GM21526 (cell line): ENCODE results near the gene AGR2.

Source experiments
- ATAC-seq: cut with Tn5 transposase; IDR thresholded peaks from one replicate; pipeline ENCODE4 v1.9.1; 2021; ENCODE audit warnings: moderate library complexity; ENCODE audit not compliant: unreplicated experiment, low FRiP score

Gene AGR2

DNA sequence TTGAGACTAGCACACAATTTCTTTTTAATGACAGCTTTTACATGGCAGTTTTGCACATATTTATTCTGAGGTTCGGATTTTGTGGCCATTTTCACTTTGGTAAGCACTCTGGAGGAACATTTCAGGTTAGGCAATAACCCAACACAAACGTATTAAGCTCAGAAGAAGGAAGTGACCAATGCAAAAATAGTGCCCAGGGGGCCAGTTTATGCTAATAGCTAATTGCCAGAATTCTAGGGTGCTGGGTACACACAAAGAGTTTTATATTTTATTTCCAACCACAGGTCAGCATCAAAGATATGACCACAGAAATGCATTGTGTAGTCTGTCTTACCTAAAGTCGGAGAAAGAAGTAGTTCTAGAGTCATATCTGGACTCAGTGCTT, 8.4 kb upstream of the AGR2 start:
- ATAC-seq = no peak

DNA sequence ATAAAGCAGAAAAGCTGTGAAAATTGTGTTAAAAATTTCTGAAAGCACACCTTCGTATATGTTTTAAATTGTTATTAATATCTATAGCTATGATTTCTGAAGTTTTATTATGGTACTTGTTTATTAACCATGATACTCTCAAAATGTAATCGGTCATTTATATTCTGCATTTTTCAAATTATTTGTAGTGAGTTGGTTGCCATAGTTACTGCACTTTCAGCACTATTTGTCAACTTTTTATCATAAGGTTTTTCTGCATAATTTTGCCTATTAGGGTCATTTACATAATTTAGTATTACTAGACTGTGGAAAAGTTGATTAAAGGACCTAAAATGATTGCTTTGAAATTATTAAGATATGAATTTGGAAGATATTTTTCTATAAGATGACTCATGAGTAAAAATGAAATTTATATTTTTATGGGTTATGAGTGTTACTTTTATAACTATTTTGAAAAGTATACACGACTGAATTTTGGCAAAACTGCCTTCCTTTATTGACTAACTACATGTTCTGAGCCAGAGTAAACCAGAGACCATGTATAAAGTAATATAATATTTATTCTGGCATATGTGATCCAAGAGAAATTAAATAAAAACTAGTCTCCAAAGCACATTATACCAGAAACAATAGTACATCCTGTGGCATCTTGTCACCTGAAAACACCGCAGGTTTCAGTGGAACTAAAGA, 7.9 kb upstream of the AGR2 start:
- ATAC-seq = no peak

DNA sequence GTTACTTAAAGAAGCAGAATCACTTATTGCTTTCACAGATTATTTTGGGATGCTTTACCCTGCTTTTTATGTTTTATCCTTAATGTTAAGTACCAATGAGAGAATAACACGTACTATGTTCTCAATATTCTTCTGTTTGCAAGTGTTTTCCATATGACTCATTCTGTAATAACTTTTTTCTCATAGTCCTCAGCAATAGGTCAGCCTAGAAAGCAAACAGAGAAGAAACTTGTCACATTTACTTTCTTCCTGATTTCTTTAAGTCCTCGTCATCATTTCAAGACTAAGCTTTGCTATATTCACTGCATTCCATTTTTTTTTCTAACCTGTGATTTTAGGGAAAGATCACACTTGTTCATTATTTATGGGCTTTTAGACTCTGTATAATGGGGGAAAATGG, 6.8 kb upstream of the AGR2 start:
- ATAC-seq = no peak

DNA sequence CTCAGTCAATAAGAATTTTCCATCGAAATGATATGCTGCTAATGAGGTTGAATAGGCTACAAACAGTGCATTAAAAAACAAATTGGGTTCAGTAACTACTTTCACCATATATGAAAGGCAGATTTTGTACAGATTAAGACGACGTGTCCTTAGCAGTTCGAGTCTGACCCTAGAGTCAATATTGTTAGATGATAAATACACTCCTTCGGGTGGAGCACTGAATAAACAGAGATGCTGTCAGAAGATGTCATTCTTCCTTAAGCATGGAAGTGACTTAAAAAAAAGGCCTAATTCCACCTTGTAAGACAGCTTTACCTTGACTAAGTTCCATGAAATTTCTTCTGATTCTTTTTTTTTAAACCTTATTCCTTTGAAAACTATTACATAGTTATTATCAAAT, 5.8 kb upstream of the AGR2 start:
- ATAC-seq = no peak

DNA sequence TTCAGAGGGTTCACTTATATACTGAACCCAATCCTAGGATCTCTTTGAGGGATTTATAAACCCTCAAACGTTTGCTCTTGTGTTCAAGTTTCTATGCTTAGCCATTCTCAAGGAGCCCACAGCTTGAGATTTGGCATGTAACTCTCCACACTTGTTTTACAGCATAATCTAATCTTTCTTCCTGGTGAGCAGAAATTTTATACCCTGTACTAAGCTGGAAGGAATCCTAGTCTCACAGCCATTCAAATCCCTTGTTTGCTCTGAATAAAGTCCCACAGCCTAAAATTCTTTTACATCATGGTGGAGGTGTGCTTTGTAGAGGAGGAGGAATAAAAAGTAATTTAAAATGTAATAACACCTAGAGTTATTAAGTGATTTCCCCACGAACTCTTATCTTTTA, 5.3 kb upstream of the AGR2 start:
- no peak for ATAC-seq

DNA sequence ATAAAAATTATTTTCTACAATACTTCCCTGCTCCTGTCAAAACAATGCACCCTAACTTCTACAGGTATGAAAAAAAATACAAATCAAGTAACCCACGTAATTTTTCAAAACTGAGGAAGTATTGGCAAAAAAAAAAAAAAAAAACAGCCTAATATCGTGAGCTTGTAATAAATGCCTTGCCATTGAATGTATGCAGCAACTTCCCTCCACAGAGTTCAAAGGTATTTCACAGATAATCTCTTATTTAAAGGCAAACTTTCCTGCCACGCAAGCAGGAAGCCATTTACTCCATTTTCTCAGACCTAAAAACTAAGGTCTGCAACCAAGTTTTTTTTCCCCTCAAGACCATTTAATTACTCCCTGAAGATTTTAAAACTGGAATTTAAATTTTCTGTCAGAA, 642 bp upstream of the AGR2 start:
- ATAC-seq = no peak

DNA sequence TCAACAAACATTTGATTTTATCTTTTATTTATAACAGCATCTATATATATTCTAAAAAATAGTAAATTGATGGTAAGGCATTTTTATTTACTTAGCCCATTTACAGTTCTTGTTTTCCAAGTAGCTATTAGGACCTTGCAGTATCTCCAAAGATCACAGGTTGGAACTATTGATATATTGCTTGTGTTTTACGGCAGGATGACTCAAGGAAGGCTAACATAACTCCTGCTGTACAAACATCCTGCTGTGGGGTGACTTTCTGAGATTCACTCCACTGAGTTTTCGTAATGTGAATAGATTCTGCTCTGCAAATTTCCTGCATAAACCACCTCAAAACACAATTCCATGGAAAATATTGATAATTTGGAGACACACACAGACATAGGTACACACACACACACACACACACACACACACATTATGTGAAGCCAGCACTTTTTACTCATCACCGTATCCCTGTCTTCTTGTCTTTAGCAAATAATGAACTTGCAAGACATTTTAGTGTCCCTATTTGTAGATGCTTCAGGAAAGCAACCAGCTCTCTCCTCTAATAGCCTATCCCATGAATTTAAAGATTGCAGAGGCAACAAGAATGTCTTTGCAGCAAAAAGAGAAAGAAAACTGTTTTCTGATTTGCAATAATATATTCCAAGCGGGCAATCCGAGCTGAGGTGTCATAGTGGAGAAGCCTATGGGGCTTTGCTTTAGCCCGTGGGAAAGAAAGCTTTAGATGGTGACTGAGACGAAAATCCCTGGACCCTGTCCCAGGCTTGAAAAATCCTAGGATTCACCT, 722 bp downstream of the AGR2 start:
- no peak for ATAC-seq

DNA sequence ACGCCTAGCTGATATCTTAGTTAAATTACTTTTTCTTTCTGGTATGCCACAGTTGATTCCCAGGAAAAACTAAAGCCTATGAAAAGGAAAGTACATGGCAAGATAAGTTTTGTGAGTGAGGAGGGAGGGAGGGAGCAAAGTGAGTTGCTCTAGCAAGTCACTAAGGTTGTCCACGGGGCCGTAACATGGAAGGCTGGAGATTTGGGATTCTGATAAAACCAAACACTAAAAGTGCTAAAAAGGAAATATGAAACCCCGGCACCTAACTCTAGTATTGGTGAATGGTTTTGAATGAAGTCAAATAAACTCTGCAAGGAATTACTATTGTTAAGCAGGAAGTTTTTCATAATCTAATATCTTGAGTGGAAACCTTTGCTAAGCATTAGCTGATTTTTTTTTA, 1.7 kb downstream of the AGR2 start:
- no peak for ATAC-seq

DNA sequence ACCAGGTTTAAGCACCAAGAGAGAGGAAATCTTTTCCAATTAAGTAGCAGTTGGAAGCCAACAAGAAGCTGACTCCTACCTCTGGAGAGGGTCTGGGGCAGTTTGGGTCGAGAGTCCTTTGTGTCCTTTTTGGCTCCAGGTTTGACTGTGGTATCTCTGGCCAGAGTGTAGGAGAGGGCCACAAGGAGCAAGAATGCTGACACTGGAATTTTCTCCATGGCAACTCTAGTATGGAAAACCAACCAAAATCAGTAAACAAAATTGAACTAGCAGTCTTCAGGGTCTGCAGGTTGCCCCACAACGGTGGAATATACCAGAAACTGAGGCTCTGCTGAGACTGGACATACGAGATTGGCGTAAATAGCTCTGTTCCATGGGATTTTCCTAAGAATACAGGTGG, 3.2 kb downstream of the AGR2 start:
- ATAC-seq = no peak

DNA sequence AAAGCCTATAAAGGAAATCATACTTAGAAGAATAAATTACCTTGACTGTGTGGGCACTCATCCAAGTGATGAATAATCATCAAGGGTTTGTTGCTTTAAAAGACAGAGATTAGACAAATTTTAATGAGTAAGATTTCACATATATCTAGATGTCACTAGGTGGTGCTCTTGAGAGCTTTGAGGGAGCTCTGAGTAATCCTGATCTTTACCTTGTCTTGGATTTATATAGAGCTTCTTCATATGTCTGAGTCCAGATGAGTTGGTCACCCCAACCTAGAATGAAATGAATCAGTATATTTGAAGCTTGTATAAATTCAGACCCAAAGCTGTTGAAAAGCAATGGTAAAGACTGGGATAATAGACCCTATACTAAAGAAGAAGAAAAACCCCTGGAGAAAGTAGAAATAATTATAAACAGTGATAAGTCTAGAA, 3.7 kb downstream of the AGR2 start:
- ATAC-seq = peak; percentile 60

DNA sequence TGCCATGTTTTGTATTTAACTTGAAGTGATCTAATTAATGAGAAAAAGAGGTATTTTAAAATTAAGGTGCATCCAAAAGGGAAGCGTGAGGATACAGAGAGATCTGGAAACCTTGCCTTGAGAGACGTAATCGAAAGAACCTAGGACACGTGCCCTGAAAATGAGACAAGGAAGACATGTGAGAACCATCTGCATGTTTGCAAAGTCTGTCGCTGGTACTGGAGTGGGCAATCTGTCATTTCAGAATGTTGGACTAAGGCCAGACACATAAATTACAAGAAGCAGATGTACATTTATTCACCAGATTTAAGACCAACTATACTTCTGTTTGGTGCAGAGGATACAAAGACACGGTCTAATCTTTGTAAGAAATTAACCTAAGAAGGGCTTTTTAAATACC, 9.2 kb downstream of the AGR2 start:
- no peak for ATAC-seq

DNA sequence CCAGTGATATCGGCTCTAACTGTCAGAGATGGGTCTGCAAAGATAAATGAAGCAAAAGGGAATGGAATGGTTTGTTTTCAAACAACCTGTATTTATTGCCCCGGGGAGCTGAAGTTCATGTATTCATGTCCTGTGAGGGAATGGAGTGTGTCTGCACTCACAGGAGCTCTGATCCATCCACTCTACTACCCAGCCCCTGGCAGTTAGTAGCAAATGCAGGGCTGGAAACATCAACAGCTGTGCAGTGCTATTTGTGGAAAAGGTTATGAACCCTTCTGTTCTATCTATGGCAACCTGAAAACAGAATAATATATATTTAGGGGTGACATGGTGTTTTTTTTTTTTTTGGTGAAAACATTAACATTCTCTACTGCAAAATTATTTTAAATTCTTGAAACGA, 9.8 kb downstream of the AGR2 start:
- no peak for ATAC-seq

DNA sequence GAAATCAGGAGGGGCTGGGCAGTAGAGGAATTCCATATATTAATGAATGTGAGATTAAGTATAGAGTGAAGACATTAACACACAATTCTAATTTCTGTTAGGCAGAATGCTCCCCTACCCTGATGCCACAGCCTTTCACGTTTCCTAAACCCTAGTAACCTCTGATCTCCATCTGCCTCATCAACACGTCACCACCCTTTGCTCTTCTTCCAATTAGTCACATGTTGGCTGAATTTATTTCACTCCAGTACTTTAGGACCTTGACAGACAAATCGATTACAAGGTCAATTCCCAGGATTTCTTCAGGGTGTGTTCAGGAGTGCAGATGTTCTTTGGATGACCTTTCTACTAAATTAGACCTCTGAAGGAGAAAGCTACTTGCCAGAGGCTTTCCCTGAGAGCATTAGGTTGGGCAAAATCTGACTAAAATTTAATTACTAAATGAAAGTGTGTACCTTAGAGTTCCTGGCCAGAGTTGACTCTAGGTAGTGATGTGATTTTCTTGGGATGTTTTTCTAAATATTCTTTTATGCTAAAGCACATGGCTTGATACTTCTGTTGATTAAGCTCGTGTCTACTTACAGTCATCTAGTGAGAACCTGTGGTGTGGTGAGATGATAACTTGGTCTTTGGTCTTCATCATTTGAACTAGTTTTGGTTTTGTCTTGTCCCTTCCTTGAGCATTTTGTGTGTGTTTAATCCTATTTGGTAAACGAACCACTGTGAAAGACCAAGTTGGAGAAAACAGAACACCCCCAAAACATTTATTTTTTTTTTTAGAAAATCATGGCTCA, 12.7 kb downstream of the AGR2 start:
- ATAC-seq = no peak

DNA sequence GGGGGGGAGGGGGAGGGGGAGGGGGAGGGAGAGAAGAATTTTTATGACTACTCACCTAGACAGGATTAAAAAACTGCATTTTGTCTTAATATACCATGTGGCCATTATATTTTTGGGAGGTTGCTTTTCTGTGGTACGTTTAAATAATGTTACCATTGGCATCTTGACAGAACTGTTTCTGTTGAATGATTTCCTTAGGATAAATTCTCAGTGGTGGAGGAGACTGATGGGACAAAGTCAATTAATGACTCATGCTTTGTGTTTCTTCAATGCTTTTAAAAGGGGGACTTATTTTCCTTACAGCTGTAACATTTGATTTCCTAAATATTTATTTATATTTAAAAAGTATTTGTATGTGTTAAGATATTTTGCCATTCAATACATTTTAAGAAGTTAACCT, 13.7 kb downstream of the AGR2 start:
- ATAC-seq = no peak

DNA sequence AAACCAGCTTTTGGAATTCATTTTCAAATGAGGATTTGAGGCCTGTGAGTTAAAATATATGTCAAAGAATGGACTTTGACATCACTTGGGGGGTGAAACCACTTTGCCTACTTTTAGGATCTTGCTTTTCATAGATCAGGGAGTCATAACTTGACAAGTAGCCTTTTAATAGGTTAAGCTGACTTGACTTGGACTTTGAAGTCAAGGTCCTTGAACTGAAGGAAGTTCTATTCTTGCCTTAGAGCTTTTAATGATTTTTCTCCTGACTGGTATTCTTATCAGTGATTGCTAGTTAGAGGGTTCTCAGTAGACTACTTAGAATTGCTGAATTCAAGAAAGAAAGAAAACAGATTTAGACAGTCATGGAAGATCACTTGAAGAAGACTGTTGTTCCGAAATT, 17.7 kb downstream of the AGR2 start:
- ATAC-seq = no peak

DNA sequence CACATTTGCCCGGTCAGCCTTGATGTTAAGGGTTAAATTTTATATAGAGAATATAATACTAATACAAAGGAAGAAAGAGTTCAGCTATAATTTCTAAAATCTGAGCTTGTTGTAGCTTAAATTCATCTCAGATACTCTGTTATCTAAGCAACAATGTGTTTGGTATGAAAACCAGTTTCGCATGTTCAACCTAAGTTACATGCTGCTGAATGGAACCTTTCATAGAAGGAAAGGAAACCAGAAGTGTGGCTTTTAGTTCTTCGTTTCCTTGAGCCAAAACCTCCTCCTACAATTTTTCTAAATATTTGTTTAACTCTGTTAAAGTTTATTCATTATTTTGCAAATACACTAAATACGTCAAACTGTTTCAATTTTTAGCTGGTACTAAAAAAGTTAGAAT, 18.5 kb downstream of the AGR2 start:
- ATAC-seq = no peak

DNA sequence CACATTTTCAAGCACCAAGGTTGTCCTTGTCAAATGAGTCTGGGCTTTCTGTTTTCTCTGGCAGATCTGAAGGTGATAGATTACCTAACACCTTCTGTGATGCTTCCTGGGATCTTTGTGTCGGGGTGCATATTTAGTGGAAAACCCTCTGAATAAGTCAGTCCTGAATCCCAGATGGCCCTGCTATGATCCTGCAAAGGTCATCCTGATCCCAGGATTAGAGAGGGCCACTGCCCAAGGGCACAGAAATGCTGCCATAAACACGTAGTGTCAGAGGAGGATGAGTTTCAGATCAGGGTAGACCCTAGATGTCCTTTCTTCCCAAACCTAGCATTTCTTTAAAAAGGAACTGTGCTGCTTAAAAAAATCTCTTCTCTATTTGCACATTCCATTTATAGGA, 19.0 kb downstream of the AGR2 start:
- no peak for ATAC-seq

DNA sequence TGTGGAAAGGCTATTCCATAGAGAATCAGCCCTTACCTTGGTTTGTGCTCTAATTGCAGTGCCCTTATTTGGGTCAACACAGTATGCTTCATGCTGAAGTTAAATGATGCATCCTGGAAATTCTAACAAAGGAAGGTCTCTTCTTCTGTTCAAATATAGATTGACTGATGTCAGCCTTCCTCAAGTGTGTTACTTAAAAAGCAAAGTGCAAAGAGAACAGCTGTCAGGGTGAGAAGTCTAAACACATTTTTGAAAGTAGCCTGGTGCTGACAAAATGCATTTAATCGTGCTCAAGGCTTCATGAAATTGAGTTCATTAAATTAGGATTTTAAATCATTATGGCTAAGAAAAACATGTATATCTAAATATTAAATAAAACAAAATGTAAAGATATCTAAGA, 19.5 kb downstream of the AGR2 start:
- ATAC-seq = no peak

DNA sequence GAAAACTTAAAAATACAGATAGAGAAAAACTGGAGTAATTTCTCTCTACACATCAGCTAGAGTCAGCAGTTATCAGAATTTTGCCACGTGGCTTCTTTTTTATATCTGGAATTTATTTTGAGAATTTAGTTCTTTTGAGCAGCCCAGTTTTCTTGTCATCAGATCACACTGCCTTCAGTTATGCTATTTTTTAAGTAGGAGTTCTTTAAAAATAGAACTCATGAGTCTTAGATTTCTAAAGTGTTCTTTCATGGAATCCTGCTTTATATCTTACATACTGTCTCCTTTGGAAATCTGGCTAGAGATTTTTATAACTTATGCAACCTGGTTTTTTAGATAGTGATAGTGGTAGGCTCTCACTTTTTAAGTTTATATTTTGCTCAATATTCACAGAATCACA, 24.2 kb downstream of the AGR2 start:
- no peak for ATAC-seq

DNA sequence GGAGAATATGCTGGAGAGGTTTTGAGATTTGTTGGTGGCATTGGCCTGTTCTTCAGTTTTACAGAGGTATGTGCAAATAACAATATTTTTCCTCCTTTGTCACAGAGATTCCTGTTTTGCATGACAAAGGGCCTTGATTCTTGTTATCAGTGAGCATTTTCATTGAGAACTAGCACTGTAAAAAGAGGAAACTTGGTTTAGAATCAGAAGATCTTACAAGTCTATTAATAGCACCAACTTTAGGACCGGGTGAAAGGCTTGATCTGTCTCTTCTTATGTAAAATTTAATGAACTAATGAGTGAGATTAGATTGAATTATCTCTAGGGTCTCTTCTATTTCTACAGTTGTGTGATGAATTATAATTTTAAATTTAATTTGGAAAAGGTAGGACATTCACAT, 25.7 kb downstream of the AGR2 start:
- no peak for ATAC-seq

DNA sequence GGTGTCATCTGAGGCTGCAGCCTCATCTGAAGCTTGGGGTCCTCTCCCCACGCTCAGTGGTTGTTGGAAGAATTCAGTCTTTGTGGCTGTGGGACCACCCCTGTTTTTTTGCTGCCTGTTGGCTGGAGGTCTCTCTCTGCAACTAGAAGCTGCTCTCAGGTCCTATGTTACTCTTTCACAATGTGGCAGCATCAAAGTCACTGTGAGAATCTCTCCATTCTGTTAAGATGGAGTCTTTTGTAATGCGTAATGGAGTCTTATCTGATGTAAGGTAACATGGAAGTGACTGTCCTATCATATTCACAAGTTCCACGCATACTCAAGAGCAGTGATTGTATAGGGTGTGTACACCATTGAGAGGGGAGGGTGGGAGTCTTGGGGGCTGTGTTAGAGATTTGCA, 26.3 kb downstream of the AGR2 start:
- ATAC-seq = no peak

DNA sequence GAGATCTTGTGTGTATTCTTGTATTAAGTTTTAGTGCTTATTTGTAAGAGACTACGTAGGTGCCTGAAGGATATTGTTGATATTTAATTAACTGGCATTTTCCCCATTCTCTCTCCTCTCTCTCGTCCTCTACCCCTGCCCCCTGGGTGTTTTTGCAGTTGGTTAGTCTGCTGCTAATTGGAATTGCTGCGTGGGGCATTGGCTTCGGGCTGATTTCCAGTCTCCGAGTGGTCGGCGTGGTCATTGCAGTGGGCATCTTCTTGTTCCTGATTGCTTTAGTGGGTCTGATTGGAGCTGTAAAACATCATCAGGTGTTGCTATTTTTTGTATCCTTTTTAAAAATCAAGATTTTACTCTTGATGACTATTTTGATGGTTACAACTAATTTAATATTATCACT, 28.7 kb downstream of the AGR2 start:
- no peak for ATAC-seq
